Gastroesophageal sphincter (tissue), 4 donors: Measurements from ENCODE around the gene SPTBN5. TPM values are rescaled to one million over a fixed set of nuclear protein-coding genes. Genes with fewer than 3 reads are reported as not detected.

Experiments used
- ATAC-seq: fragments of 150-250 bp; one replicate; pipeline ENCODE4 v1.9.1; 2016; ENCODE audit warnings: mild to moderate bottlenecking, moderate library complexity
- H3K27ac ChIP-seq, 4 donors: fragments of 200-600 bp; sonication (generic) in 3 of 4; 1 replicate in 3 of 4; 2 replicates in 1 of 4; pipeline ENCODE4 v1.5.1; 2016 to 2019
- H3K27me3 ChIP-seq: fragments of 200-600 bp; sonication (generic); one replicate; pipeline ENCODE4 v1.5.1; 2019
- H3K36me3 ChIP-seq, 2 donors: fragments of 200-600 bp; sonication (generic); one replicate each; pipeline ENCODE4 v1.5.1; 2019; ENCODE audit warnings: control low read depth in 1 of 2
- H3K4me1 ChIP-seq, 3 donors: fragments of 200-600 bp; sonication (generic); 1 replicate in 2 of 3; 2 replicates in 1 of 3; pipeline ENCODE4 v1.5.1; 2016 to 2019; ENCODE audit warnings: control low read depth in 2 of 3
- H3K4me3 ChIP-seq, 2 donors: fragments of 200-600 bp; sonication (generic); one replicate each; pipeline ENCODE4 v1.5.1; 2019; ENCODE audit warnings: mild to moderate bottlenecking in 1 of 2, moderate library complexity in 1 of 2
- H3K9me3 ChIP-seq, 3 donors: fragments of 200-600 bp; sonication (generic); one replicate each; pipeline ENCODE4 v1.5.1; 2017 to 2019; ENCODE audit warnings: control low read depth in 2 of 3
- EP300 ChIP-seq: sonication (generic); formaldehyde crosslinking; IDR thresholded peaks from one replicate; pipeline ENCODE4 v1.6.1; 2017; ENCODE audit warnings: antibody characterized with exemption, mild to moderate bottlenecking
- POLR2A ChIP-seq, 2 donors: fragments of 450-650 bp; IDR thresholded peaks; one replicate each; pipeline ENCODE4 v1.6.1; 2017; ENCODE audit warnings: antibody characterized with exemption in 2 of 2, mild to moderate bottlenecking in 2 of 2, moderate library complexity in 1 of 2
- POLR2AphosphoS5 ChIP-seq: sonication (generic); formaldehyde crosslinking; IDR thresholded peaks from one replicate; pipeline ENCODE4 v1.6.1; 2017; ENCODE audit warnings: antibody characterized with exemption
- WGBS, 2 donors: methylation state at CpG; one replicate each; pipeline ENCODE4 v1.1.5; 2018; ENCODE audit warnings: low coverage in 1 of 2; 5-methylcytosine and 5-hydroxymethylcytosine counted together
- total RNA-seq, 4 donors: library from RNA; depleted of rRNA; stranded (reverse); fragments of >200 nt; gene quantifications; one replicate each; pipeline ENCODE4 v1.1.0, GENCODE V29; 2016
- TF ChIP-seq, protein P1 (sequence below), 4 experiments: fragments of 200-600 bp in 2 of 4; fragments of 450-650 bp in 2 of 4; sonication (generic) in 1 of 4; IDR thresholded peaks; one replicate each; pipeline ENCODE4 v1.5.1; 2017 to 2019; ENCODE audit warnings: antibody characterized with exemption in 4 of 4, mild to moderate bottlenecking in 2 of 4, moderate library complexity in 2 of 4

Gene SPTBN5
- total RNA-seq, 4 donors from 2014 or later = 0.13 to 0.93 (median 0.38) TPM

DNA sequence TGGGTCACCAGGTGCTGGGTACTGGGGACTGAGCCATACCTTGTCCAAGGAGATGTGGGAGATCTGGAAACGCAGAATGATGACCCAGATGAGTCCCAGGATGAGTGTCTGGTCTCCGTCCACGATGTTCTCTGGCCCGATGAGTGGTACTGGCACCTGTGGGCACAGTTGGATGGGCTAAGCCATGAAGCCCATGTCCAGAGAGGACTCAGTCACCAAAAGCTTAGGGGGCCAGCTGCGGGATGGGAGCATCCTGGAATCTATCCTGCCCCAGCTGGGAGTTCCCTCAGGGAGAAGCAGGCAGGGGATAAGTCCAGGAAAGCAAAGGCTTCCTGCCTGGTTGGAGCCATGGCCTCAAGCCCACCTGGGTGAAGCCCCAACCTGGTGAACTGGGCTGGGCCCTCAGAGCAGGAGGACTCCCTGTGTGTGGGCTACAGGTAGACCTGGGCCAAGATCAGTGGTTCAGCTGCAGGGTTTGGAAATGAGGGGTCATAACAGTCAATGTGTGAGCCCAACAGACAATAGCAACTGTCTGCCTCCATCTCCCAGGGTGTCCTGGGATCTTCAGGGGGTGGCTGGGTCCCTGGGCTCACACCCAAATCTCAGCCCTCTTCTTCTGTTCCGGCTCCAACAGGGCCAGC, 3.7 kb downstream of the SPTBN5 start:
- WGBS, 2 donors = 100% methylated on average over 1 to 6 of the region's 6 CpGs
- Histone ChIP-seq H3K36me3 (no peaks in the 10 kb centered on the region), H3K27me3 (no peaks in the 10 kb centered on the region), H3K27ac (no peak overlapping the region), H3K4me3 (no peak overlapping the region), H3K9me3 (no peaks in the 10 kb centered on the region), H3K4me1 (peaks cover 0 to 33% (median 12%) of the 10 kb centered on the region in 3 donors)
- TF ChIP-seq POLR2A (IDR thresholded peaks at IDR 0.05) = no peak
- TF ChIP-seq POLR2AphosphoS5 = no peak
- no peak for TF ChIP-seq EP300
- TF ChIP-seq, protein P1, sequence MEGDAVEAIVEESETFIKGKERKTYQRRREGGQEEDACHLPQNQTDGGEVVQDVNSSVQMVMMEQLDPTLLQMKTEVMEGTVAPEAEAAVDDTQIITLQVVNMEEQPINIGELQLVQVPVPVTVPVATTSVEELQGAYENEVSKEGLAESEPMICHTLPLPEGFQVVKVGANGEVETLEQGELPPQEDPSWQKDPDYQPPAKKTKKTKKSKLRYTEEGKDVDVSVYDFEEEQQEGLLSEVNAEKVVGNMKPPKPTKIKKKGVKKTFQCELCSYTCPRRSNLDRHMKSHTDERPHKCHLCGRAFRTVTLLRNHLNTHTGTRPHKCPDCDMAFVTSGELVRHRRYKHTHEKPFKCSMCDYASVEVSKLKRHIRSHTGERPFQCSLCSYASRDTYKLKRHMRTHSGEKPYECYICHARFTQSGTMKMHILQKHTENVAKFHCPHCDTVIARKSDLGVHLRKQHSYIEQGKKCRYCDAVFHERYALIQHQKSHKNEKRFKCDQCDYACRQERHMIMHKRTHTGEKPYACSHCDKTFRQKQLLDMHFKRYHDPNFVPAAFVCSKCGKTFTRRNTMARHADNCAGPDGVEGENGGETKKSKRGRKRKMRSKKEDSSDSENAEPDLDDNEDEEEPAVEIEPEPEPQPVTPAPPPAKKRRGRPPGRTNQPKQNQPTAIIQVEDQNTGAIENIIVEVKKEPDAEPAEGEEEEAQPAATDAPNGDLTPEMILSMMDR (IDR thresholded peaks at IDR 0.05) = no peak
- no peak for ATAC-seq

DNA sequence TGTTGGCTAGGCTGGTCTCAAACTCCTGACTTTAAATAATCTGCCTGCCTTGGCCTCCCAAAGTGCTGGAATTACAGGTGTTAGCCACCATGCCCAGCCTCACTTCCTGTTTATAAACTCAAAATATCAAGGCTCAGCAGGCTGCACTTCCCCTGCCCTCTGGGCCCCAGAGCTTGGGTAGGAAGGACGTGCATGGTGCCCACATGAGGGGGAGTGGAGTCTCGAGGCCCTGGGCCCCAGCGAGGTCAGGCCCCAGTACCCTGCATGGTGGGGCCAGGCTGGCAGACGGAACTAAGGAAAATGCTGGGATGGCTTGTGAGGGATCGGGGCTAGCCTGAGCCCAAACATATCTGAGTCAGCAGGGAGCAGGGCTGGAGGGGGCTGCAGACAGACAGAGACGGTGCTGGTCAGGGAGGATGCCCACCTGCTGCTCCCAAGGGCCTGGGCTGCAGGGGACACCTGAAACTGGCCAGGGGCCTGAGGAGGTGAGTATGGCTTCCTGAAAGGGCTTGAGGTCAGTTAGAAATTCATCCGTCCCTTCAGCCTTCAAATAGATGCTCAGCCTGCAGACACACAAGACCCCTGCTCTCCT, 5.1 kb downstream of the SPTBN5 start:
- 96 to 100% methylated on average over 1 to 3 of the region's 7 CpGs for WGBS, 2 donors
- H3K9me3 ChIP-seq = no peaks in the 10 kb centered on the region
- no peak for ATAC-seq
- TF ChIP-seq EP300 (no peak), POLR2A (IDR thresholded peaks at IDR 0.05) (no peak), POLR2AphosphoS5 (no peak)
- TF ChIP-seq, protein P1 (IDR thresholded peaks at IDR 0.05) = no peak
- H3K27me3 ChIP-seq = no peaks in the 10 kb centered on the region
- no peaks in the 10 kb centered on the region for H3K36me3 ChIP-seq
- H3K4me3 ChIP-seq = no peak overlapping the region
- H3K27ac ChIP-seq = no peak overlapping the region
- H3K4me1 ChIP-seq = peaks cover 0 to 18% (median 0%) of the 10 kb centered on the region in 3 donors

DNA sequence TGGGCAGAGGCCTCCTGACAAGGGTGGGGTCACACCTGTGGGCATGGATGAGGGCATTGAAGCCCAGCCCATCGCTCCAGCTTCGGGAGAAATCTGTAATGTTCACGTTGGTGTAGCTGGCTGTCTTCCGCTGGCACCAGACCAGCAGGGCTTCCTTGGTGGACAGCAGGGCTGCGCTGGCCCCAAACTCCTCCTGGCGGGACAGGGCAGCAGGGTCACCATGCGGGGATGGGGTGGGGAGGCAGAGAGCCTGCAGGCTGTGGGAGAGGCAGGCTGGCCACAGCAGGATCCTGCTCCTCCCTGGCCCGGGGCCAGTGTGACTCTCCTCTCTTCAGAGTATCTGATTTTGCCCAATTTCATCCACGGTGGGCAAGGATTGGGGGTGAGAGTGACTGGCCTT, 6.0 kb downstream of the SPTBN5 start:
- WGBS, 2 donors = 80% methylated on average over 1 of the region's 9 CpGs; no CpG with 5 or more reads in 1 of the 2 donors
- no peak for ATAC-seq
- Histone ChIP-seq H3K36me3 (no peaks in the 10 kb centered on the region), H3K4me3 (no peak overlapping the region), H3K27me3 (no peaks in the 10 kb centered on the region), H3K9me3 (no peaks in the 10 kb centered on the region), H3K4me1 (peaks cover 0 to 12% (median 0%) of the 10 kb centered on the region in 3 donors), H3K27ac (no peak overlapping the region)
- TF ChIP-seq, protein P1 (IDR thresholded peaks at IDR 0.05) = no peak
- TF ChIP-seq POLR2AphosphoS5 (no peak), POLR2A (IDR thresholded peaks at IDR 0.05) (no peak), EP300 (no peak)

DNA sequence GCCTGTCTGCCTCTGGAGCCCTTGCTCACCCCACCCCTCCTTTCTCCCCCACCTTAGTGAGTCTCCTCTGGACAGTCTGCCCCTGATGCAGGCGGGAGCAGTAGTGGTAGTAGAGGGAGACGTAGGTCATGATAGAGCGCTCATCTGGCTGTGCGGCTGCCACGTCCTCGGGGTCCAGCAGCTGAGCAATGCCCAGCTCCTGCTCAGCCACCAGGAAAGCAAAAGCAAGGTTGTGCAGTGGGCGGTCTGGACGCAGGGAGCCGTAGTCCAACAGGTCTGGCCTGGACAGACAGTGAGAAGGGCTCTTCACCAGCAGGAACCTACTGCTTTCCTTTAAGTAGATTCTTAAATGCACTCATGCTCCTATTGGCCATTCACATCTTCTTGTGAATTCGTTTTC, 6.7 kb downstream of the SPTBN5 start:
- H3K9me3 ChIP-seq = no peaks in the 10 kb centered on the region
- peaks cover 3% of the 10 kb centered on the region for H3K27me3 ChIP-seq
- no peak for TF ChIP-seq POLR2A (IDR thresholded peaks at IDR 0.05)
- TF ChIP-seq, protein P1 (IDR thresholded peaks at IDR 0.05) = no peak
- TF ChIP-seq EP300 = no peak
- no peak for TF ChIP-seq POLR2AphosphoS5
- H3K36me3 ChIP-seq = no peaks in the 10 kb centered on the region
- no peak for ATAC-seq
- no peak overlapping the region for H3K27ac ChIP-seq
- 80 to 100% methylated on average over 1 to 3 of the region's 10 CpGs for WGBS, 2 donors
- H3K4me3 ChIP-seq = no peak overlapping the region
- peaks cover 0 to 12% (median 4%) of the 10 kb centered on the region in 3 donors for H3K4me1 ChIP-seq

DNA sequence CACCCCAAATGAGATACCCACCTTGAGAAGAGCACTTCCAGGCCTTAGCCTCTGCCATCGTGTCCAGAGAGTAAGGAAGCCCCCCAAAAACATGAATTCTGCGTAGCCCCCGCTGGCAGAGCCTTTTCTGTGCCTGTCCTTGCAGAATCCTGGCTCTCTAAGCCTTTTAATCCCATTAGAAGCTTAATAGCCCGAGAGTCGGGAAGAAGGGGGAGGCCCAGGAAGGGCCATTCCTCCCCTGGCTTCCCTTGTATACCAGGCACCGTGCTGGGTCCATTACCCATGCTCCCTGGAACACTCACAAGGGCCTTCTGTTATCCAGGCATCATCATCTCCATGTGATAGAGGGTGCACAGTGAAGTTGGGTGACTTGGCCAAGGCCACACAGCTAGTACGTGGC, 7.1 kb downstream of the SPTBN5 start:
- 100% methylated on average over 4 of the region's 7 CpGs; no CpG with 5 or more reads in 1 of the 2 donors for WGBS, 2 donors
- peaks cover 7% of the 10 kb centered on the region for H3K27me3 ChIP-seq
- no peak overlapping the region for H3K27ac ChIP-seq
- no peak overlapping the region for H3K4me3 ChIP-seq
- no peaks in the 10 kb centered on the region for H3K36me3 ChIP-seq
- peaks cover 0 to 13% (median 9%) of the 10 kb centered on the region in 3 donors for H3K4me1 ChIP-seq
- ATAC-seq = no peak
- TF ChIP-seq, protein P1 (IDR thresholded peaks at IDR 0.05) = no peak
- TF ChIP-seq EP300 (no peak), POLR2AphosphoS5 (no peak), POLR2A (IDR thresholded peaks at IDR 0.05) (no peak)
- H3K9me3 ChIP-seq = no peaks in the 10 kb centered on the region
